GM19468 (cell line): ENCODE results near the gene ZNF618.

ENCODE experiments used
- ATAC-seq: cut with Tn5 transposase; IDR thresholded peaks from one replicate; pipeline ENCODE4 v1.9.1; 2021; ENCODE audit warnings: mild to moderate bottlenecking, moderate library complexity, moderate number of reproducible peaks; ENCODE audit not compliant: unreplicated experiment; ENCODE audit errors: extremely low read depth

Gene ZNF618

DNA sequence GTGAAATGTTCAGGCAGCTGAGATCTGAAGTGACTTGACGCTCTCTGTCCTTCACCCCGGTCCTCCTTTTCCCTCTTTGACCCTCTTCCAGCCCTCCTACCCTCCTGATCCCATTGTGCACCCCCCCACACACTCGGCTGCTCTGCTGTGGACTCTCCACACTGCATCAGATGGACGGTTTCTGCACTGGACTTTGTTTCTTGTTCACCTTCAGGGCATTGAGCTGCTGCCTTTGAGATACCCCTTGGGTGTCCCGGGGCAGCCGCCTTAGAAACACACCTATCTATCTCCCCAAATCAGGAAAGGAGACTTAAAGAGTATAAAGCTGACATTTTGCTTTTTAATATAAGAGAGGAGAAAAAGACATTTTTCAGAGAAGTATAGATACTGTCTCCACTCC lies 174.5 kb downstream of the ZNF618 start:
- no peak for ATAC-seq

DNA sequence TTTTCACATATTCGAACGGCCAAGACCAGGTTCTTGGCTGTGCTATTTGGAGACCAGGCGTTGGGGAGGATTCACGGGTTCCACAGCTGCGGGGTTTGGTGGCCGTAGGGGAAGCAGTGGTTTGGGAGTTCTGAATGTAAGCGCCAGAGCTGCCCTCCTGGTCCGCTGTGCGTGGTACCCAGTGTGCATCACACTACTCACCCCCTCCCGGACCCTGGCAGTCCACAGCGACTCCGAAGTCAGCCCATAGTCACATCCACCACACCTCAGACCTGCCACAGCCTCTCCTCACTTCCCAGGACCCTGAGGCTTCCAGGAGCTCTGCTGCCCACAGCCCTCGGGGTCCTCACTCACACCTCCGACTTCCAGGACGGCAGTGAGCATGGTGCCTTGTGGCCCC lies 175.2 kb downstream of the ZNF618 start:
- no peak for ATAC-seq

DNA sequence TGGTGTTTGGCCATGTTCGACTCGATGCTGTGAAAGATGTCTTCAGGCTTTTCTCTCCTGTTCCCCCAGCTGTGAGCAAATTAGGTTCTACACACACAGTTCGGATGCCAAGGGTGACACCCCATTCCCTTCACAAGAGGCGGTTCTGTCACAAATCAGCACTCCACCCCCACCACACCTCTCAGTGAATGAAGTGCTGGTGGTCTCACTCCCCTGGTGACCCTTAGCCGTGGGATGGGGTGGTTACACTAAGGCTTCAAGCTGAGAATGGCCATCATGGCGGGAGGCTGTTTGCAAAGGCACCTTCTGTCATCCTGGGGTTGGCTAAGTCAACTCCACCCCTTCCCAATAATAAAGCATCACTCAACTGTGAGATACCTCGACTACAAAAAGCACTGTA lies 175.6 kb downstream of the ZNF618 start:
- no peak for ATAC-seq

DNA sequence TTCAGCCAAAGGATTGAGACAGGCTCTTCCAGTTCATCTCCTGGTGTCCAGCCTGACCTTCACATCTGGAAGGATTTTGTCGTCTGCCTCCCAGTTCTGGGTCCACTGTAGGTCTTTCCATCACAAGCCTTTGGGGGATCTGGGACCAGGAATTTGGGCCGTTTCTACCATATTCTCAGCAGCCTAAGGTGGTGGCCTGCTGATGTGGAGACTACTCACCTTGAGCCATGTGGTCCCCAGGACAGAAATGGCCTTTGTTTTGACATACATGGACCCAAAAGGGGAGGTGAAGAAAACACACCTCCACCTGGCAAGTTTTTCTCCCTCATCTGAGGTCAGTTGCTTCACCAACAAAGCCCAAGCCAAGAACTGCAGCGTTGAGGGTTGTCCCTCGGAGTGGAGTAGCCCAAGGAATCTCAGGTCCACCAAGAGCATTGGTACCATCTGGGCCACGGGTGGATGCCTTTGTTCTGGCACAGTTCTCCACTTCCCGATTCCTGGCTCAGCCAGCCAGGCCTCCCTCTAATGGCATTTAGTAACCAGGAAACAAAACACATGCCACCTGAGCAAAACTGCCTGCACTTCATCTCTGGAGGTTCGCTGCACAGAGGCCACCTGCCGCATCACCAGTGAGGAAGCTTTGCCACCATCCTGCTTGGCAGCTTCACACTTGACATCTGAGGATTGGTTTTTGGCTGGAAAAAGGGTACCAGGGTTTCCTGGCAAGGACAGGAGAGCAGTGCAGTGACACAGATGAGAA lies 177.3 kb downstream of the ZNF618 start:
- ATAC-seq = no peak

DNA sequence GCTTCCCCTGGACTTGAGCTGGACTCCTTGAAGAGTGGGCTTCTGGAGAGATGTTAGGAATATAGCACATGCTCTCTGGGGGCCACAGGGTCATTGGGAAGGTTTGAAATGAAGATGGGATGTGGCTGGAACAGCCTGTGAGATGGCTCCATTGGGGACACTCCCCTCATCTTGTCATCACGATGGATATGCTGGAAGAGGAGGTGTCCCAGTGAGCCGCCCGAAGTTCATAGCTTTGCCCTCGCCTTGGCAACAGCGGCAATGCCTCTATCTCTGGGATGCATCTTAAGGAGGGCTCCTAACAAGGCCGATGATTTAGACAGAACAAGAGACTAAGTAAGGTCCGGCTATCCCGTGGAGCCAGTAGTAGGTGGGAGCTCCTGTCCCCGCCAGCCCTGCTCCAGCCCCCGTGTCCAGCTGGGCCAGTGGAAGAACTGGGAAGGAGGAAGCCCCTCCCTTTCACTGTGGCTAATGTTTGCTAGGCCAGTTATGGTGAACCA lies 178.1 kb downstream of the ZNF618 start:
- ATAC-seq = no peak

DNA sequence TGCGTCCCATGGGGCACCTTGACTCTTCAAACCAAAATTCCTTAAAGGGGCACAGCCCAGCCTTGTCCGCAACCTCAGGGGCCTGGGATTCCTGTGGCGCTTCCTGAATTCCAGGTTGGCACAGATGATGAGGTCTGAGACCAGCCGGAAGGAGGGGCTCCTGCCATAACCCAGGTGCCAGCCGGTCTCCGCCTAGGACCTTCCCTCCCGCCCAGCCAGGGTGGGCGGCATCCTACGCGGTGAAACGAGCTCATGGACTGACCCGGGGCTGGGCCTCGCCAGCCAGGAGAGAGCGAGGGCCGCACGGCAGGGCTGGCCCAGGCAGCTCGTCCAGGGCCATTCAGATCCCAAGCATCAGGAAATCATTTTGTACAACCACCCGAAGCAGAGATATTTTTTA lies 179.0 kb downstream of the ZNF618 start:
- ATAC-seq = no peak

DNA sequence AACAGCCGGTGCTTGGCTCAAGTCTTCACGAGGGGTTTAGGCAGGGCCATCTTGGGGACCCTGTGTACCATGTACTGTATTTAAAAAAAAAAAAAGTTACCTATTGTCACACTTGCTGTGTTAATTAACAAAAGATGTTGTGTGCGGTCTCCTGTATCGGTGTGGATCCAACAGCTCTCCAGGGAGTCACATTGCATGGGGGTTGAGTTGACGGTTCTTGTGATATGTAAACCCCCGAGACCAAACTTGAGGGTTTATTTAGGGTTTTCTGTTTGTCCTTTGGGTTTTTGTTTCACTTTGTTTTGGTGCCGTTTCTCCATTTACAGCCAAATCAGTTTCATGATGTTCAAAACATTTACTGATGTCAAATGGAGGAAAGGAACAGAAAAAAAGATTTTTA lies 179.8 kb downstream of the ZNF618 start:
- ATAC-seq = no peak

DNA sequence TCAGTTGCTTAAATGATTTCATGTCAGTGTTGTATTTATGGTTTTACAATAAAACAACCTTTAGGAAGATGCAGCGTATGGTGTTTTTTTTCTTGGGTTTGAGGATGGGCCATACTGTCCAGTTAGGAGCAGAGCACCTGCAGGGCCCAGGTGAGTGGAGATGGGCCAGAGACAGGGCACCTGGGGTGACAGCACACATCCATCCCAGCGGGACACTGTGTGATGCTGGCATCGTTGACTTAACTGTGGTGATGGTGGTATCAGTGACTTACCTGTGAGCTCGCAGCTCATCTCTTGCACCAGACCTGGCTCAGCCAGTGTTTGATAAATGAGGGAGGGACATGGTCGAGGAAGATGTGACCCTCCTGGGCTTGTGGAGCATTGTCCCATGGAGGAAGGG lies 180.4 kb downstream of the ZNF618 start:
- no peak for ATAC-seq

DNA sequence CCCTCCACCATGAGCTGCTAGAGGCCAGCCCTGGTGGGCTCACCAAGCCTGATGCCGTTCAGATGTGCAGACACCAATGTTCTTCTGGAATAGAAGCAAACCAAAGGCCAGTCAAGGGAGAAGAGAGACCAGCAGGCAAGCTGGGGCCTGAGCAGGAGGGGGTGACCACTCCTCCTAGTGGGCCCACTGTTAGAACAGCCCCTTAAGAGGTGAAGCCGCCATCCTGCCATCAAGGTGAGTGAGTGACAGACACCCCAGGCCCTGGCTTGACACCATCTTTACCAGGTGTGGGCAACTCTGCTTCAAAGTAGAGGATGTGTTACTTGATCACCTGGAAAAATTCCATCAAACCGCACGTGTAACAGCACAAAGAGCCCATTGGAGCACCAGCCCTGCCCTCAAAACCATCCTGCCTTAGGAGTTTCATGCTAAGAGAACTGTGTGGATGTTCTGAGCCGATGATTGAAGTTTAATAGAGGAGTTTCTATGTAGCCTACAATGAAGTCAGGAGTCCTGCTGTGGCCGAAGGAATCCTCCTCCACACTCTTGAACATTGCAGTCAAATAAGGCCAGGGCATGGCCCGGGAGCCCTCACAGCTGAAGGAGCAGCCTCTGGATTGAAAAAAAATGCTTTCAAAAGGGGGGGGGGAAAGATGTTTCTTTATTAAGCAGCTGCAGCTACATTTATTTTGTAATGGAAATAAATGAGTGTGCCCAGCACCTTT lies 181.2 kb downstream of the ZNF618 start:
- ATAC-seq = no peak

DNA sequence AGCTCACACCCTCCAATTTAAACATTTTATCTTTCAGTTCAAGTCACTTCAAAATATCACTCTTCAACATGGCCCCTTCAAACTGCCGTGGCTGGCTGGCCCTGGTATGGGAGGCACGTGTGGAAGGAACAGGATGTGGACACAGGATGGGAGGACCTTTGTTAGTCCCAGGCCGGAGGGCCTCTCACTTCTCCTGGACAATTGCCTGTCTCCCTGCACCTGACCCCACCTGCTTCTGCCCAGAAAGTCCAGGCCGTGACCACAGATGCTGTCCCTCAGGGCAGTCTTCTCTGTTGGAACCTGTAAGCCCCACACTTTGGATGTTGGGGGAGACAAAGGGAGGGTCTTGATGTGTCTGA lies 182.6 kb downstream of the ZNF618 start:
- ATAC-seq = no peak

DNA sequence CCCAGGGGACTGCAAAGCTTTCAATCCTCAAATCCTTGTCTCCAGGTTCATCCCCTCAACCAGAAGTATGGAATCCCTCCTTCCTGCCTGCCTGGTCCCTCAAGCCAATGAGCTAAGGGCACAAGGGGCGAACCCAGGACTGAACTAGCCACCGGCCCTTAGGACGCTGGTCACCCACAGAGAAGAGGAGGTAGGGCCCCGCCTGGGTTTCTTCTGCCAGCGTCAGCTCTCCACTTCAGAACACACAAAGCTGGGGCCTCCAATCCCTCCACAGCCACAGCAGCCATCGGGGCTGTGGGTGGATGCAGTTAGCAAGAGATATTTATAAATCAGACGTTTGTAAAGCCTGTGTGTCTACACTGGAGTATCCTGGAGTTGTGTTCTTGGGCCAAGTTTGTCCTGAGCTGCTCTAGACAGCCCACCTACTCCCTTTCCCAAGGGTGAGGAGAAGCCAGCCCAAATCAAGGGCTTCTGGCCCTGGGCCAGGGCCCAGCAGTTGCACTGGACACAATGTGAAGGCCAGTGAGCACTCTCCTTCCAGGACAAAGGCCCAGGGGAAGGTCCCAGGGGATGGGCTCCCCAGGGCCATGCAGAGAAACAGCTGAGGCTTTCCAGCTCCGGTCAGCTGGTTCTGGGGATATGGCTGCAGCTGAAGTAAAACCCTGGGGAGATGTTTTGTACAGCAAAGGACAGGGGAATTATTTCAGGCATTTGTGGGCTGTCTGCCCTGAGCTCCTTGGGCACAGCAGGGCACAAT lies 183.1 kb downstream of the ZNF618 start:
- ATAC-seq = no peak

DNA sequence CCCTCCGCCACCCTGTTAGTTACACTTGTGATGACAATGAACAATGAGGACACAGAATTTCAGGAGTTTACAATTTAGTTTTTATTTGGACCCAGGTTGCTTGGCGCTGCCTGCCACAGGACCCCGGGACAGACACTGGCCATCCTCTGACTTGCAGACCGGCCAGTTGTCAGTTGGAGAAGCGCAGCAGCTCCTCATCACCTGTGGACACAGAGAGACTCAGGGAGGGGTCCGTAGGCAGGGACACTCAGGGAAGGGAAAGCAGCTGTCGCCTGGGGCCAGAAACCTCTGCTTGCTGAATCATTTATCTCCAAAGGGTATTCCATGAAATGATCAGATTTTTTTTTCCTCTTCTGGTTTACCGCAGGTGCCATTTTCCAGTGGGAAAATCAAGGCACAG lies 184.0 kb downstream of the ZNF618 start:
- ATAC-seq = no peak

DNA sequence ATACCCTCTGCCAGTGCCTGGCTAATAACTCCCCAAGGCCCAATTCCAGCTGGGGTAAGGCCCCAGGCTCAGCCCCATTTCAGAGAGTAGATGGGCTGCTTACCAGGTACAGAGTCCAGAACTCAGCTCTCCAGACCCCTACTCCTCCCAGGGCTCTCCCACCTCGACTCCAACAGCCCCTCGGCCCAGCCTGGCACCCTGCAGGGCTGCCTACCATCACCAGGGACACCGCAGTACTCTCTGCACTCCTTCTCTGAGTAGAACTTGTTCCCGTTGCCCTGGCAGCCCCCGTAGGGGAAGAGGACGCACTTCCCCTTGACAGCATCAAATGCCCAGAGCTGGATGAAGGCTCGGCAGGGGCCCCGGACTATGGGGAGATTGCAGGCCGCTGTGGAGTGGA lies 184.6 kb downstream of the ZNF618 start:
- ATAC-seq = no peak

DNA sequence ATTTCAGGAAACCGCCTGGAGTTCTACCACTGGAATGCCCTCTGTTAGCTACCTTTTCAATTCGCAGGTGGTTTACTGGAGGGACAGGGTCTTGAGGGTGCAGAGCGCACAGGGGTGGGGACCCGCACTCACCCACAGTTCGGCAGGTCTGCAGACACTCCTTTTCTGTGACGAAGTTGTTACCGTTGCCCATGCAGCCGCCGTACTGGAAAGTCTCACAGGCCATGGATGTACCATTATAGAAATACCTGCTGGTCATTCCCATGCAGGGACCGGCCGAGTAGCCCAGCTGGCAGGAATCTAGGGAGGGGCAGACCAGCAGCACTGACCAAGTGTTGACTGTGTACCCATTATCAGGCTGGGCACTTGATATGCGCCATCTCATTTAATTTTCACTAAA lies 185.2 kb downstream of the ZNF618 start:
- ATAC-seq = no peak

DNA sequence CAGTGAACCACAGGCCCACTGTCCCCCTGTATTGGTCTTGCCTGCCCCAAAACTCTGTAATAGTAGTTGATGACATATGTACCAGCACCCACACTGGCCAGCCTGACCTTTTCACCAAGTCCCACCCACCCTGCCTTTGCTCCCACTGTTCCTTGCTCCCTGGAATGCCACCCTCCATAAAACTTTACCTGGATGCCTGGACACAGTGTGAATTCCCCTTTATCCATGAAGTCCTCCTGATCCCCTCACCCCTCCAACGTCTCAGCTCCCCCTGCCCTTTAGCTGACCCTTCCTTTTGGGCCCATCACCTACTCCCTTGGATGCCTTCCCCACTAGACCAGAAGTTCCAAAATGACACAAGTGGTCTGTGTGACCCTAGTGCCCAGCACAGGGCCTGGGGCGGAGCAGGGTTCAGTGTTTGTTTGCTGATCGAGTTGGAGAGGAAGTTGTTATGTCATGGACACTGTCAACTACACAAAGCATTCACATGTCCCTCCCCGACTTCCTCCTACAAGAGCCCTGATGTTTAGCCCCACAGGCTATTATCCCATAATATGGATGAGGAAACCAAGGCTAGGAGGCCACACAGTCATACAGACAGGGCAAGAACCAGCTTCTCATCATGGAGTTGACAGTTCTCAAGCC lies 185.8 kb downstream of the ZNF618 start:
- no peak for ATAC-seq

DNA sequence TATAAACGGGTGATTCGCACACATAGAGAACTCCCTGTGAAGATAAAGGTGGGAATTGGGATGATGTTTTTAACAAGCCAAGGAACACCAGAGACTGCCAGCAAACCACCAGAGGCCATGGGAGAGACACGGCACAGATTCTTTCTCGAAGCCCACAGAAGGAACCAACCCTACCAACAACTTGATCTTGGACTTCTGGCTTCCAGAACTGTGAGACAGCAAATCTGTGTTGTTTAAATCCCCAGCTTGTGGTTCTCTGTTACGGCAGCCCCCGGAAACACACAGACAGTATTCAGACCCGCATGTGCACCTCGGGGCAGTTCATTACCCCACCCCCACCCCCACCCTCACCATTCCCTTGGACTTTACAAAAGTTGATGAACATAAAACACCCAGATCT lies 189.2 kb downstream of the ZNF618 start:
- no peak for ATAC-seq

DNA sequence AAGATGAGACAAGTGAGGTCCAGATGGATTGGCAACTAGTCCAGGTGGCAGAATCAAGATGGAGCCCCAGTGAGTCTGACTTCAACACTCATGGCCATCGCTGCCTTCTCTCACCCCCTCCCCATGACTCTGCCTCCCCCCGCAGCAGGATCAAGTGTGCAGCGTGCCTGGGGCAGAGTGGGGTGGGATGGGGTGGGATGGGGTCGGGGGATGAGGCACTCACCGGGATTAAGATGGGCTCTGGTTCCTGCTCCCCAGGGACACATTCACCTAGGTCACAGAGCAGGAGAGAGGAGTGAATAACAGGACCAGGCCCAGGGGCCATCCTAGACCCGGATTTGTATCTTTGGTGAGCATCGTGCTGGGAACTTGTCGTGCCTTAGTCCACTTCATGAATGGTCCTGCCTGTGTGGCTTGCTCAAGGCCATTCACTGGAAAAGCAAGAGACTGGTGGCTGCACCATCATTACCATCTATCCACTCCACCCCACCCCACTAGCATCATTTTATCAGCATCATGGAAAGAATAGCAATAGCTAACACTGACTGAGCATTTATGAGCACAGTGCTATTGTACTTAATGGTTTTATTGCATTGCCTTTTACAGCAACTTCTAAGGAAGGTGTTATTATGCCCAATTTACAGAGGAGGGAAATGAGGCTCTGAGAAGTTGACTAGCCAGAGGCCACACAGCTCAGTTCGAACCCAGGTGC lies 193.5 kb downstream of the ZNF618 start:
- no peak for ATAC-seq

DNA sequence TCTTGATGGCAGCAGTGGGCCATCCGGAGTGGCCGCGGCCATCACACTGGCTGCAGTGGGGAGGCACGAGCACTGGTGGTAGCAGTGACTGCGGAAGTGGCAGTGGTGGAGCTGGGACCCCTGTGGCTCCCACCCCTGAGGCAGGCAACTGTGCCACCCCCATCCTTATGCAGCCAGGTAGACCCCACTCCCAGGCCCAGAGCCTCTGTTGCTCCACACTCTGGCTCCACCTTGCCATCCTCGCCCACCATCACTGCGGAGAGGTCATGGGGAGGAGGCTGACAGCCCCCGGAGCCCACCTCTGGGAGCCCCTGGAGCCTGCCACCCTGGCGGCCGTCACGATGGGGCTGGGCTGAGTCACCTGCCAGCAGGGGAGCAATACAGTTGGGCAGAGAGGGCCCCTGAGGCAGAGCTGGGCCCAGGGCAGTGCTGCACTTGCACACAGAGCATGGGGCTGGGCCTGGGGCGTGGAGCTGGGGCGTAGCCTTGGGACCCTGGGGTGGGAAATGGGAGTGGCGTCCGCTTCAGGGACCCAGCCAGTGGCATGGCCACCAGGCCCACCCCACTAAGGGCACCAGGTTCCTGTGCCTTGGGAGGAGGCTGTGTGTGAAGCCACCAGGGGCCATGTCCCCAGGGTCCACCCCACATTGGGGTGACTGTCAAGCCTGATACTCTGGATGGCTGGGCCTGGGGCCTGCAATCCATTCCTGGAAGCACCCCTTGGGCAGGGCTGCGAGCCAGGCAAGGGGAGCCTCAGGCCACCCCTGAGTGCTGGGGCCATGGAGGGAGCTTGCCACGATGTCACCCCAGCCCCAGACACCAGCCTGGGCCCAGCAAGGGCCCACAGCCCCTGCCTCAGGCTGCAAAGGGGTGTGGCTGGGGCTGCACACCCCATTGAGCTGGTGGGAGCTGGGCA lies 194.3 kb downstream of the ZNF618 start:
- ATAC-seq = no peak

DNA sequence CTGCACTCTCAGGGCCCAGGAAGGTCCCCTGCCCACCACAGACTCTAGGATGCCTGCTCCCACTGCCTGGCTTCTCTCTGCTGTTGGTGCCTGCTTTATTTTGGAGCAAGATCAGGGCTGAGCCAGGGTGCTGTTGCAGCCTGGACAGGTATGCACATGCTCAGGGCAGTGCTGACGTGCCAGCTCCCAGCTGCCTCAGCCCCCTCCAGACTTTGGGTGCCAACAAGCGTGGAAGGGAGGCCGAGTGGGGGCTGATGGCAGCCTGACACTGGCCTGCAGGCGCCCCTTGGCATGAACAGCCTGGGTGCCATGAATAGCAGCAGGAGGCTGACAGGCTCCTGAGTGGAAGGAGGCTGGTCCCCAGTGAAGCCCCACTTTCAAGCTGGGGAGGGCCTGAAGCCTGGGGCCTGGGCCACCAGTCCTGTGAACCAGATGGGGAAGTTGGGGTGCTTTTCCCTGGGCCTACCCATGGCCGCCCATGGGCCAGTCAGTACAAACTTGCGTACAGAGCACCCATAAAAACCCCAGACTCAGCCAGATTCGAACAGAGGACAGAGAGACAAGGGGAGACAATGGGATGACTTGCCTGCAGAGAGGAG lies 195.2 kb downstream of the ZNF618 start:
- no peak for ATAC-seq
